ENCODE data around the gene UBE2G2.

UBE2G2 gene

GRCh38 chr21:44724926-44725325 is 76.7 kb downstream of the UBE2G2 start:
- FAIRE-seq = no peak
- TF ChIP-seq POLR2A (IDR thresholded peaks at IDR 0.05; ENCODE audit: low read depth, low read length) = no peak
- no peak for TF ChIP-seq TAF1 (IDR thresholded peaks at IDR 0.05; ENCODE audit: borderline replicate concordance, low read depth, low read length)
- no peak for TF ChIP-seq POLR2AphosphoS5 (IDR thresholded peaks at IDR 0.05; ENCODE audit: low read depth, low read length)
- DNase-seq (ENCODE audit: insufficient read length) = no peak

- no peak for DNase-seq (ENCODE audit: insufficient read length)
- FAIRE-seq = no peak
- TF ChIP-seq TAF1 (IDR thresholded peaks at IDR 0.05; ENCODE audit: borderline replicate concordance, low read depth, low read length) (no peak), POLR2A (IDR thresholded peaks at IDR 0.05; ENCODE audit: low read depth, low read length) (no peak), POLR2AphosphoS5 (IDR thresholded peaks at IDR 0.05; ENCODE audit: low read depth, low read length) (no peak)
Observed at GRCh38 chr21:44724196-44724595, 77.4 kb downstream of the UBE2G2 start.

- no peak for FAIRE-seq
- no peak for DNase-seq (ENCODE audit: insufficient read length)
- TF ChIP-seq POLR2A (IDR thresholded peaks at IDR 0.05; ENCODE audit: low read depth, low read length) (no peak), TAF1 (IDR thresholded peaks at IDR 0.05; ENCODE audit: borderline replicate concordance, low read depth, low read length) (no peak), POLR2AphosphoS5 (IDR thresholded peaks at IDR 0.05; ENCODE audit: low read depth, low read length) (no peak)
Observed at GRCh38 chr21:44723177-44724131, 78.2 kb downstream of the UBE2G2 start.

- no peak for DNase-seq (ENCODE audit: insufficient read length)
- FAIRE-seq = no peak
- TF ChIP-seq POLR2A (IDR thresholded peaks at IDR 0.05; ENCODE audit: low read depth, low read length) (no peak), TAF1 (IDR thresholded peaks at IDR 0.05; ENCODE audit: borderline replicate concordance, low read depth, low read length) (no peak)
Observed at GRCh38 chr21:44722731-44723130, 78.9 kb downstream of the UBE2G2 start.

- TF ChIP-seq TAF1 (IDR thresholded peaks at IDR 0.05; ENCODE audit: borderline replicate concordance, low read depth, low read length) = no peak
- no peak for TF ChIP-seq POLR2A (IDR thresholded peaks at IDR 0.05; ENCODE audit: low read depth, low read length)
- no peak for TF ChIP-seq POLR2AphosphoS5 (IDR thresholded peaks at IDR 0.05; ENCODE audit: low read depth, low read length)
- DNase-seq (ENCODE audit: insufficient read length) (no peak), FAIRE-seq (no peak)
Observed at GRCh38 chr21:44720170-44720569, 81.5 kb downstream of the UBE2G2 start.

All from GM12892 (cell line).